Measurements from ENCODE around the gene VSIG2. TPM values are rescaled to one million over a fixed set of nuclear protein-coding genes. Genes with fewer than 3 reads are reported as not detected.

Gene VSIG2
- total RNA-seq, 4 donors from 2014 or later = 1.9 to 2.2 TPM; not detected in 2

DNA sequence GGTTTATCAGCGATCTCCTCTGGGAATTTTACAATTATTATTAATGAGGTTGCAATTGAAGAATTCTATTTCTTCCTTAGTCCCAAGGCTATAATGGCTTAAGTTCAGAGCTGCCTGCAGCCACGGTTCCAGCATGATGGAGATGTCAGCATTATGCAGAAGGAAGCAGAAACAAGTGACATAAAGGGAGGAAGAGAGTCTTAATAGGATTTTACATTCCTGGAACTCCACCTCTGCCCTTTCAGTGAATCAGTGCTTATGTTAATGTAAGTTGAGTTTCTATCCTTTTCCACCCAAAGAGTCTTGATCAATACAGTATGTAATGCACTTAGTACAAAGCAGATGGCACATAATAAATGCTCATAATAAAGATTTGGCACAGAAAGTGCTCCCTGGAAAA lies 23.9 kb downstream of the VSIG2 start:
- no peaks in the 10 kb centered on the region for H3K36me3 ChIP-seq
- H3K27ac ChIP-seq = no peak overlapping the region
- no peaks in the 10 kb centered on the region for H3K27me3 ChIP-seq
- peaks cover 0 to 7% of the 10 kb centered on the region in 2 donors for H3K4me1 ChIP-seq
- no peaks in the 10 kb centered on the region for H3K9me3 ChIP-seq
- no peak overlapping the region for H3K4me3 ChIP-seq
- intact Hi-C loops (cut with DNase I; ENCODE audit: low total_unique reads) = no loop called here
- no peak for DNase-seq
- TF ChIP-seq, protein P1, sequence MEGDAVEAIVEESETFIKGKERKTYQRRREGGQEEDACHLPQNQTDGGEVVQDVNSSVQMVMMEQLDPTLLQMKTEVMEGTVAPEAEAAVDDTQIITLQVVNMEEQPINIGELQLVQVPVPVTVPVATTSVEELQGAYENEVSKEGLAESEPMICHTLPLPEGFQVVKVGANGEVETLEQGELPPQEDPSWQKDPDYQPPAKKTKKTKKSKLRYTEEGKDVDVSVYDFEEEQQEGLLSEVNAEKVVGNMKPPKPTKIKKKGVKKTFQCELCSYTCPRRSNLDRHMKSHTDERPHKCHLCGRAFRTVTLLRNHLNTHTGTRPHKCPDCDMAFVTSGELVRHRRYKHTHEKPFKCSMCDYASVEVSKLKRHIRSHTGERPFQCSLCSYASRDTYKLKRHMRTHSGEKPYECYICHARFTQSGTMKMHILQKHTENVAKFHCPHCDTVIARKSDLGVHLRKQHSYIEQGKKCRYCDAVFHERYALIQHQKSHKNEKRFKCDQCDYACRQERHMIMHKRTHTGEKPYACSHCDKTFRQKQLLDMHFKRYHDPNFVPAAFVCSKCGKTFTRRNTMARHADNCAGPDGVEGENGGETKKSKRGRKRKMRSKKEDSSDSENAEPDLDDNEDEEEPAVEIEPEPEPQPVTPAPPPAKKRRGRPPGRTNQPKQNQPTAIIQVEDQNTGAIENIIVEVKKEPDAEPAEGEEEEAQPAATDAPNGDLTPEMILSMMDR (IDR thresholded peaks at IDR 0.05) = no peak
- TF ChIP-seq POLR2A (IDR thresholded peaks at IDR 0.05) = no peak

DNA sequence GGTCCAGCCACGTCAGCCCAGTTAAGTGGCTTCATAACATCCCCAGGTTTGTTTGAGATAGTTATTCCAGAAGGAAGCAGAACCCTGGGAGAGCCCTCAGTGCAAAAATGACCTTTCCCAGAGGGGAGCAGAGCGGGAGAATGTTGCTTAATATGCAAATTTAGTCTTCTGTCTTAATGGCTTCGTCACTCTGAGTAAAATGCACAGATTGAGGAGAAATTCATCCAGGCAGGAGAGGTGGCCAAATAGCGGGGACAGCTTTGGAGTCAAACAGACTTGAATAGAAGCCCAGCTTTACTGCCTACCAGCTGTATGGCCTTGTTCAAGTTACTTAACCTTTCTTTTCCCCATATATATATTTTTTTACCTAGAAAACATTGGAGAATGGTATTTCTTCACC lies 24.6 kb downstream of the VSIG2 start:
- H3K4me1 ChIP-seq = peaks cover 0 to 7% of the 10 kb centered on the region in 2 donors
- TF ChIP-seq POLR2A (IDR thresholded peaks at IDR 0.05) = no peak
- TF ChIP-seq, protein P1 (IDR thresholded peaks at IDR 0.05) = no peak
- no peaks in the 10 kb centered on the region for H3K27me3 ChIP-seq

DNA sequence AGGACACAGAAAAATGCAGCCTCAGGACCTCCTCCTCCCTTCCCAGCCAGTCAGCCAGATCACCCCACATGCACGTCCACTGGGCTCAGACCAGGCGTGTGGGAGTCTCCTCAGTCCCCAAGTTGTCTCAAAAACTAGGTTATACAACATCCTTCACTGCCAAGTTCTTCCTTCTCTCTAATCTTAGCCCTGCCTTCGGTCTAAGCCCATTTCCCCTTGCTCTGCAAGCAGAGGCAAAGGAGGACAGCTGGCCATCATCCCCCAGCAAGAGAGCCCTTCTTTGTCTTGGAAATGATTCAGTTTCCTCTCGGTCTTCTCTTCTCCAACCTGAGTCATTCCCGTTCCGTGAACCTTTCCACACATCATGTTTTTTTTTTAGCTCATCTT lies 26.3 kb downstream of the VSIG2 start:
- peaks cover 0 to 9% of the 10 kb centered on the region in 2 donors for H3K27me3 ChIP-seq
- DNase-seq = no peak
- H3K4me1 ChIP-seq = peaks cover 0 to 7% of the 10 kb centered on the region in 2 donors
- no peaks in the 10 kb centered on the region for H3K36me3 ChIP-seq
- H3K4me3 ChIP-seq = no peak overlapping the region
- no peak for TF ChIP-seq POLR2A (IDR thresholded peaks at IDR 0.05)
- TF ChIP-seq, protein P1 (IDR thresholded peaks at IDR 0.05) = no peak
- H3K9me3 ChIP-seq = no peaks in the 10 kb centered on the region
- peak overlapping the region in 1 of 2 donors; percentile 4 for H3K27ac ChIP-seq
- intact Hi-C loops (cut with DNase I; ENCODE audit: low total_unique reads) = no loop called here

More for the DNA sequence above, 24.6 kb downstream of the VSIG2 start:
- intact Hi-C loops (cut with DNase I; ENCODE audit: low total_unique reads) = no loop called here
- H3K4me3 ChIP-seq = no peak overlapping the region
- H3K36me3 ChIP-seq = no peaks in the 10 kb centered on the region
- no peak for DNase-seq
- no peaks in the 10 kb centered on the region for H3K9me3 ChIP-seq
- no peak overlapping the region for H3K27ac ChIP-seq

DNA sequence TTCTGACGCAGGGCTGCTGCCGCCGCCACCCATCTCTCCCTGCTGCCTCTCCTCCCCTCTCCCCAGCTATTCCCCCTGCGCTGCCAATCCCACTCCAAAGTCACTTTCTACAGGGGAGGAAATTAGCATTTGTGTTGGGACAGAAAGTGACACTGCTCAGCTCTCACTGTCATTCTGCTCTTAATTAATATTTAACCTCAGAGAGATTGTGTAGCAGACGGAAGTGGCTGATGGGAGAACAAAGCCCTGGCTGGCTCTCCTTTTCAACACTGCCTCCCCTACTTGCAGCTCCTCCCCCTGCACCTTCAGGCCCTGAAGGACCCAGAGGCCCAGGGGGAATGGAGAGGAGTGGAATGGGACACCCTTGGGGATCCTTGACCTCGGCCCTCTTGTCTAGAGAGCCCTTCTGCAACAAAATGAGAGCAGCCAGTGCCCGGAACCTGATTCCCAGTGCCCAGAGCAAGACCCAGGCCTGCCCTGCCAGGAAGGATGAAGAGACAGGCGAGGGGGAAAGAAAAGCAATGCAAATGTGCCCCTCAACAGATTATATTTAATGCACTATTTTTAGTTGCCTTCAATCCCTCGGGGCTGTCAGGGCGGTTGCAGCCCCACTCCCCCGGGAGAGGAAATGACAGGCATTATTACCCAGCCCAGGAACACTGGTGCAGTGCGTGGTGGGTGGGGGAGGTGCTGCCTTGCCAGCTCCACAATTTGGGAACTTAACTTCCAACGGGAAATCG lies 26.9 kb downstream of the VSIG2 start:
- intact Hi-C loops (cut with DNase I; ENCODE audit: low total_unique reads) = no loop called here
- H3K9me3 ChIP-seq = no peaks in the 10 kb centered on the region
- no peak for TF ChIP-seq POLR2A (IDR thresholded peaks at IDR 0.05)
- TF ChIP-seq, protein P1 (IDR thresholded peaks at IDR 0.05) = no peak
- peaks cover 0 to 9% of the 10 kb centered on the region in 2 donors for H3K27me3 ChIP-seq
- H3K27ac ChIP-seq = peak overlapping the region in 1 of 2 donors; percentile 4
- no peak overlapping the region for H3K4me3 ChIP-seq
- peaks cover 0 to 7% of the 10 kb centered on the region in 2 donors for H3K4me1 ChIP-seq
- no peak for DNase-seq
- no peaks in the 10 kb centered on the region for H3K36me3 ChIP-seq

GRCh38 chr11:124722176-124722575 lies 29.9 kb downstream of the VSIG2 start:
- peaks cover 0 to 9% of the 10 kb centered on the region in 2 donors for H3K27me3 ChIP-seq
- H3K36me3 ChIP-seq = no peaks in the 10 kb centered on the region
- H3K9me3 ChIP-seq = no peaks in the 10 kb centered on the region
- DNase-seq = no peak
- H3K4me3 ChIP-seq = no peak overlapping the region
- H3K27ac ChIP-seq = no peak overlapping the region
- H3K4me1 ChIP-seq = peaks cover 0 to 19% of the 10 kb centered on the region in 2 donors
- intact Hi-C loops (cut with DNase I; ENCODE audit: low total_unique reads) = no loop called here
- TF ChIP-seq POLR2A (IDR thresholded peaks at IDR 0.05) = no peak
- TF ChIP-seq, protein P1 (IDR thresholded peaks at IDR 0.05) = no peak

All from uterus (tissue), 4 donors.